GM12892 (cell line): ENCODE results near the gene OR1M1.

Source experiments
- POLR2A ChIP-seq: IDR thresholded peaks from 2 replicates; pipeline ENCODE4 v1.6.1; 2011; ENCODE audit warnings: low read depth, low read length, control low read depth
- POLR2AphosphoS5 ChIP-seq: IDR thresholded peaks from 2 replicates; pipeline ENCODE4 v1.6.1; 2011; ENCODE audit warnings: low read depth, low read length, control low read depth

- TF ChIP-seq POLR2AphosphoS5 (no peak), POLR2A (no peak)
Observed at GRCh38 chr19:9139609-9140158, 52.8 kb downstream of the OR1M1 start.
